Measurements from ENCODE around the gene SLBP.

DNA sequence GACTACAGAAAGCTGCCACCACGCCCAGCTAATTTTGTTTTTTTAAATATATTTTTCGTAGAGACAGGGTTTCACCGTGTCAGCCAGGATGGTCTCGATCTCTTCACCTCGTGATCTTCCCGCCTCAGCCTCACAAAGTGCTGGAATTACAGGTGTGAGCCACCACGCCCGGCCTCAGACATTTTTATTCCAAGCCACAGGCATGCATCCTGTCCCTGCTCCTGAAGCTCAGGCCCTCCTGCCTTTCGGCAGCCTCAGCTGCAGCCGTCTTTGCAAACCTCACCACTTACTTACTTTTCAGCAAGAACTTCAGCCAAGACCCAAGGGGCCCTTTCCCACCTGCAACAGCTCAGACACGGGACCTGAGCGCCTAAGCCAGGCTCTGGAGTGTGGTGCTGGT is 54.0 kb downstream of the SLBP start:
- TF ChIP-seq EZH2 (IDR thresholded peaks at IDR 0.05; ENCODE audit: borderline replicate concordance, low read depth, low read length, severe bottlenecking), result no peak
- TF ChIP-seq POLR2AphosphoS5 (IDR thresholded peaks at IDR 0.05; ENCODE audit: insufficient read depth, low read depth, low read length), result no peak

All from endothelial cell of umbilical vein (primary cell).